Osteoblast (primary cell): ENCODE measurements around the gene CLCN5. TPM values are rescaled to one million over a fixed set of nuclear protein-coding genes. Genes with fewer than 3 reads are reported as not detected.

Experiments used
- DNase-seq: peaks from one replicate; pipeline ENCODE4 v3.0.0; 2011; ENCODE audit warnings: low spot score, mixed read lengths; ENCODE audit not compliant: insufficient read length; ENCODE audit errors: missing footprints
- H2AFZ ChIP-seq: 2 replicates; pipeline ENCODE4 v1.6.0; 2011; ENCODE audit warnings: mild to moderate bottlenecking, low read length
- H3K27ac ChIP-seq: 2 replicates; pipeline ENCODE4 v1.5.1; 2011; ENCODE audit warnings: mild to moderate bottlenecking, low read depth, low read length, moderate library complexity
- H3K27me3 ChIP-seq: 2 replicates; pipeline ENCODE4 v1.6.0; 2012; ENCODE audit warnings: mild to moderate bottlenecking, control low read depth, inconsistent platforms, low read length, moderate library complexity; ENCODE audit not compliant: insufficient read depth
- H3K36me3 ChIP-seq: 2 replicates; pipeline ENCODE4 v1.5.1; 2011; ENCODE audit warnings: mild to moderate bottlenecking, low read length, control low read depth, moderate library complexity; ENCODE audit not compliant: insufficient read depth
- H3K4me1 ChIP-seq: 2 replicates; pipeline ENCODE4 v1.5.1; 2011; ENCODE audit warnings: mild to moderate bottlenecking, low read length, control low read depth, moderate library complexity; ENCODE audit not compliant: insufficient read depth
- H3K4me2 ChIP-seq: 2 replicates; pipeline ENCODE4 v1.6.0; 2011; ENCODE audit warnings: mild to moderate bottlenecking, low read length; ENCODE audit not compliant: insufficient read depth
- H3K4me3 ChIP-seq: fragments of 200-600 bp; sonication (generic); 3 replicates; pipeline ENCODE4 v1.5.1; 2012; ENCODE audit warnings: mild to moderate bottlenecking, low read length, inconsistent platforms; ENCODE audit not compliant: insufficient read depth
- H3K79me2 ChIP-seq: 2 replicates; pipeline ENCODE4 v1.6.0; 2012; ENCODE audit warnings: mild to moderate bottlenecking, low read length, control low read depth, inconsistent platforms; ENCODE audit not compliant: insufficient read depth
- H3K9me3 ChIP-seq: 2 replicates; pipeline ENCODE4 v1.5.1; 2011; ENCODE audit warnings: low read depth, low read length, control low read depth
- H4K20me1 ChIP-seq: 2 replicates; pipeline ENCODE4 v1.6.0; 2012; ENCODE audit warnings: mild to moderate bottlenecking, low read length, control low read depth; ENCODE audit not compliant: insufficient read depth
- total RNA-seq: library from RNA; depleted of rRNA; stranded (reverse); fragments of >200 nt; gene quantifications from 2 replicates; pipeline ENCODE4 v1.2.3, GENCODE V29; 2012
- TF ChIP-seq, protein P1 (sequence below): IDR thresholded peaks from 2 replicates; pipeline ENCODE4 v1.5.1; 2011; ENCODE audit warnings: mild to moderate bottlenecking, low read depth, low read length, moderate library complexity; ENCODE audit errors: extremely low read depth

CLCN5 gene
- total RNA-seq, 1 donor: 13.0 TPM

GRCh38 chrX:49901048-49901447, 21.3 kb upstream of the CLCN5 start:
- H3K79me2 ChIP-seq: no peaks in the 10 kb centered on the region
- DNase-seq: no peak
- H3K4me3 ChIP-seq: no peak overlapping the region
- peaks cover 4% of the 10 kb centered on the region for H3K27me3 ChIP-seq
- no peaks in the 10 kb centered on the region for H3K9me3 ChIP-seq
- TF ChIP-seq, protein P1, sequence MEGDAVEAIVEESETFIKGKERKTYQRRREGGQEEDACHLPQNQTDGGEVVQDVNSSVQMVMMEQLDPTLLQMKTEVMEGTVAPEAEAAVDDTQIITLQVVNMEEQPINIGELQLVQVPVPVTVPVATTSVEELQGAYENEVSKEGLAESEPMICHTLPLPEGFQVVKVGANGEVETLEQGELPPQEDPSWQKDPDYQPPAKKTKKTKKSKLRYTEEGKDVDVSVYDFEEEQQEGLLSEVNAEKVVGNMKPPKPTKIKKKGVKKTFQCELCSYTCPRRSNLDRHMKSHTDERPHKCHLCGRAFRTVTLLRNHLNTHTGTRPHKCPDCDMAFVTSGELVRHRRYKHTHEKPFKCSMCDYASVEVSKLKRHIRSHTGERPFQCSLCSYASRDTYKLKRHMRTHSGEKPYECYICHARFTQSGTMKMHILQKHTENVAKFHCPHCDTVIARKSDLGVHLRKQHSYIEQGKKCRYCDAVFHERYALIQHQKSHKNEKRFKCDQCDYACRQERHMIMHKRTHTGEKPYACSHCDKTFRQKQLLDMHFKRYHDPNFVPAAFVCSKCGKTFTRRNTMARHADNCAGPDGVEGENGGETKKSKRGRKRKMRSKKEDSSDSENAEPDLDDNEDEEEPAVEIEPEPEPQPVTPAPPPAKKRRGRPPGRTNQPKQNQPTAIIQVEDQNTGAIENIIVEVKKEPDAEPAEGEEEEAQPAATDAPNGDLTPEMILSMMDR: no peak
- H2AFZ ChIP-seq: no peak overlapping the region
- no peaks in the 10 kb centered on the region for H3K36me3 ChIP-seq
- H3K27ac ChIP-seq: no peak overlapping the region
- no peaks in the 10 kb centered on the region for H4K20me1 ChIP-seq
- no peaks in the 10 kb centered on the region for H3K4me1 ChIP-seq
- H3K4me2 ChIP-seq: no peak overlapping the region

GRCh38 chrX:49910344-49910743, 12.1 kb upstream of the CLCN5 start:
- Histone ChIP-seq H3K4me1 (no peaks in the 10 kb centered on the region), H4K20me1 (no peaks in the 10 kb centered on the region), H3K79me2 (no peaks in the 10 kb centered on the region), H3K27me3 (peaks cover 8% of the 10 kb centered on the region), H3K4me3 (no peak overlapping the region), H3K36me3 (no peaks in the 10 kb centered on the region), H3K9me3 (no peaks in the 10 kb centered on the region), H2AFZ (no peak overlapping the region), H3K4me2 (no peak overlapping the region), H3K27ac (no peak overlapping the region)
- DNase-seq: no peak
- TF ChIP-seq, protein P1: no peak

GRCh38 chrX:49912086-49912485, 10.3 kb upstream of the CLCN5 start:
- H3K36me3 ChIP-seq: no peaks in the 10 kb centered on the region
- DNase-seq: no peak
- H3K79me2 ChIP-seq: no peaks in the 10 kb centered on the region
- H3K4me2 ChIP-seq: no peak overlapping the region
- TF ChIP-seq, protein P1: no peak
- no peak overlapping the region for H3K4me3 ChIP-seq
- no peaks in the 10 kb centered on the region for H3K4me1 ChIP-seq
- H4K20me1 ChIP-seq: no peaks in the 10 kb centered on the region
- no peak overlapping the region for H2AFZ ChIP-seq
- no peak overlapping the region for H3K27ac ChIP-seq
- no peaks in the 10 kb centered on the region for H3K9me3 ChIP-seq
- peaks cover 8% of the 10 kb centered on the region for H3K27me3 ChIP-seq

GRCh38 chrX:49912861-49913260, 9.5 kb upstream of the CLCN5 start:
- Histone ChIP-seq H3K4me2 (no peak overlapping the region), H3K36me3 (no peaks in the 10 kb centered on the region), H3K27ac (no peak overlapping the region), H4K20me1 (no peaks in the 10 kb centered on the region), H3K27me3 (peaks cover 8% of the 10 kb centered on the region), H2AFZ (no peak overlapping the region), H3K4me1 (no peaks in the 10 kb centered on the region), H3K79me2 (no peaks in the 10 kb centered on the region), H3K4me3 (no peak overlapping the region), H3K9me3 (no peaks in the 10 kb centered on the region)
- DNase-seq: no peak
- TF ChIP-seq, protein P1: no peak
